GM10847 (cell line): ENCODE data around the gene SLC35E1.

Source experiments
- POLR2A ChIP-seq: IDR thresholded peaks from 2 replicates; pipeline ENCODE4 v1.6.1; 2011; ENCODE audit not compliant: insufficient read length; ENCODE audit errors: extremely low read depth

The SLC35E1 gene

DNA sequence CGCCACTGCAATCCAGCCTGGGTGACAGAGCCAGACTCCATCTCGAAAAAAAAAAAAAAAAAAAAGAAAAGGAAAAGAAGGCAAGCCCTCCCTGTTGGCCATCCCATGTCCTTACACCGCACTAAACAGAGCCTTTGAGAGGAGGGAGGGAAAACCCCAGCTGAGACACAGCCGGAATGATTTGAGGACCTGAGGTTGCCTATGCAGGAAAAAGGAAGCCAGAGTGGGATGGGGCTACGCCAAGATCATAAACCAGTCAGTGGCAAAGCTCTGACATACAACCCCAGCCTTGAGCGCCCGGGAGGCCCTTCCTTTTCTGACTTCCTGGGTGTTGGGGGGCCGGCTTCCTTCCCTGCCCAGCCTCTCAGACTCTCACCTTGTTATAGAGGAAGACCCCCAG is 17.4 kb downstream of the SLC35E1 start:
- no peak for TF ChIP-seq POLR2A

DNA sequence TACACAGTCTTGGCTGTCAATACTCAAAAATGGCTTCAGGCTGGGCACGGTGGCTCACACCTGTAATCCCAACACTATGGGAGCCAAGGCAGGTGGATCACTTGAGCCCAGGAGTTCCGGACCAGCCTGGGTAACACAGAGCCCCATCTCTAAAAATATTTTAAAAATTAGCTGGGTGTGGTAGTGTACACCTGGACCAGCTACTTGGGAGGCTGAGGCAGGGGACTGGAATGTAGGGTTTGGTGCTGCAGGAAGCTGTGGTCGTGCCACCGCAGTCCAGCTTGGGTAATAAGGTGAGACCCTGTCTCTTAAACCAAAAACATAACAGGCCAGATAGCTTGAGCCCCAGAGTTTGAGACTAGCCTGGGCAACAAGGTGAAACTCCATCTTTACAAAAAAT is 23.3 kb downstream of the SLC35E1 start:
- TF ChIP-seq POLR2A, result no peak

DNA sequence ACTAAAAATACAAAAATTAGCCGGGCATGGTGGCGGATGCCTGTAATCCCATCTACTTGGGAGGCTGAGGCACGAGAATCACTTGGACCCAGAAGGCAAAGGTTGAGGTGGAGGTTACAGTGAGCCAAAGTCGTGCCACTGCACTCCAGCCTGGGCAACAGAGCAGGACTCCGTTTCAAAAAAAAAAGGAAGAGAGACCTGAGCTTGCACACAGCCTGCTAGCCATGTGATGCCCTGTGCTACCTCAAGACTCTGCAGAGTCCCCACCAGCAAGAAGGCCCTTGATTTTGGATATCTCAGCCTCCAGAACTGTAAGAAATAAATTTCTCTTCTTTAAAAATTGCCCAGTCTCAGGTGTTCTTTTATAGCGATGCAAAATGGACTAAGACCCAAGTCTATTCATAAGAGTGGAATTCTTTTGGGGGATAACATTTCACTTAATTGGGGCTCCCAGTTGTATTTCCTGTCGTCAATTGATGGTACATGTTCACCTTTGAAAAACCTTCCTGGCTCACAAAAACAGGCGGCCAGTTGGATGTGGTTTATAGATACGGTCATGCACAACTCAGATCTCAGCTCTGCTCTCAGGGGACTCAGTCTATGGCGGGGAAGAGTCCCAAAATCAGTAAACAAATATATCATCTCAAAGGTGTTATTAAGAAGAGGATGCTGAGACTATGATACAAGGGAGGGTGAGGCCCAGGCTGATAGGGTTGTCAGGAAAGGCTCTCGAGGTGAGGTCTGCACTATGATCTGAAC is 27.6 kb downstream of the SLC35E1 start:
- no peak for TF ChIP-seq POLR2A

DNA sequence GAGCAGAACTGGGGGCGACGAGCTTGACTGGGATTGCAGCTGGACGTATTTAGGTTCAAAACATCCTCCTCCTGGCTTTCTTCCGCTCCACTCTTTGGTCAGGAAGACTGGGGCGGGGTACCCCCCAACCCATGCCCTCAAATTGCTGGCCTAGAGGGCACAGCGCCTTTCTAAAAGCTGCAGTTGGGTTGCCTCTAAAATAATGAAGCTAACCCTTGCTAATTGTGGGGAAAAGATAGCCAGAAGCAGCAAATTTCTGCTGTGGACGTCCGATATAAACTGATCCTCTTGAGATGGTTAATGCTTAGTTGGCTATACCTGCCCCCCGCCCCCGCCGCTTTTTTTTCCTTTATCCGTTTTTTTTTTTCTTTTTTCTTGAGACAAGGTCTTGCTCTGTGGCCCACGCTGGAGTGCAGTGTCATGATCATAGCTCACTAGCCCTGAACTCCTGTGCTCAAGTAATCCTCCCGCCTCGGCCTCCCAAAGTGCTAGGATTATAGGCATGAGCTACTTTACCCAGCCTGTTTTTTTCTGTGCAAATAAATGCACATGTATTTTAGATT is 29.2 kb downstream of the SLC35E1 start:
- no peak for TF ChIP-seq POLR2A

DNA sequence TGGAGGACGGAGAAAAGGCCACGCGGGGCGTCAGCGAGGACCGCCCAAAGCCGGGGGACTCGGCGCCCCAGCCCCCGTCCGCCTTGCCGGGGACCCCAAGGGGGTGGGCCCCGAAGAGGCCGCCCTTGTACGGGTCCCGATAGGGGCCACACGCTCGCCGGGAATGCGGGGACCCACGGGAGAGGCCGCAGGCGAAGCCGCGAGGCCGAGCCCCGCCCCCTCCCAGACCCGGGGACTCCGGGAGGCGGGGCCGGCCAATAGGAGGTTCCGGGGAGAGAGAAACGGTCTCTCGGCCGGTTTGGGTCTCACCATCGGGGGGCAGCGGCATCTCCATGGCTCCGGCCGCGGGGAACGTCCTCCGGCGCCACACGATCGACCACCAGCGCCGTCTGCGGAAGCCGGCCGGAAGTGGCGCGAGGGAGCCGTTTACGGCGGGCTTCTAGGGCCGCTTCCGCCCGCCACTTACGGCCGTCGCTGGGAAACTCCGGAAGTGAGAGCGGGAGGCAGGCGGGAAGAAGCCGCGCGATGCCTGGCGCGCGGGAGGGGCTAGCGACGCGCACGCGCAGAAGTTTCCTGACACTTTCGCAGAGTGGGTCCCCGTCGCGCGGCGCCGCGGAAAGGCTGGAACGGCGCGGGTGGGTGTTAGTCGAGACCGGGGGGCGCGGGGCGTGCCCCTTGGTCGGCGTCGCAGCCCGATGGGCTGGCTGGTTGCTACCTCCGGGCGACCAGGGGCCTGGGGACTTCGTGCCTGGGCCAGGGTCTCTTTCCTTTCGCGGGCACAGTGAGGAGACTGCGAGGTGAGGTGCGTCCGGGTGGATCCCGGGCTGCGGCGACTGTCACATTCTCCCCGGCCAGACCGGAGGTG is 29.9 kb downstream of the SLC35E1 start, which contains the start of gene CHERP:
CHERP (minus strand) TSS at position 393 of the 865 bp plus-strand sequence; CDS start at position 334, 59 bp downstream.
- peak; percentile 78 for TF ChIP-seq POLR2A

DNA sequence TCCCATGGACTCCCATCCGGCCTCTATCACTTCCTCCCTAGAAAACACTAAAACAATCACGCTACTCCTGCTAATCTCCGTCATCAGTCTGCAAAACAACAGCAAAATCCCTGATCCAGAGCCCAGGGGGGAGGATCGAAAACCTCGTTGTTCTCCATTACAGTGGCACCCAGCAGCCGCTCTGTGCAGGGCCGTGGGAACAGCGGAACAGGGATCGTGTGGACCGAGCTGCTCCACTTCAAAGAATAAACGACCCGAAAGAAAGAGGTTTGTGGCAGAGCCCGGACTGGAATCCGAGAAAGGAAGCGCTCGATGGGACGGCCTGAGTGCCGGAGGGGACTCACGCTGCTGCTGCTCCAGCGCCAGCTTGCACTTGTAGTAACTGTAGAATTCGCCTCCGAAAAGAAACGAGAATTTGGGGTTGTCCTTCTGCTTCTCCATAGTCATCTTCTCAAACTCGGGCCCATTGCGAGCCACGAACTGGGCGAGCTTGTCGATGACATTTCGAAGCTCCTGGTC is 30.6 kb downstream of the SLC35E1 start:
- no peak for TF ChIP-seq POLR2A

DNA sequence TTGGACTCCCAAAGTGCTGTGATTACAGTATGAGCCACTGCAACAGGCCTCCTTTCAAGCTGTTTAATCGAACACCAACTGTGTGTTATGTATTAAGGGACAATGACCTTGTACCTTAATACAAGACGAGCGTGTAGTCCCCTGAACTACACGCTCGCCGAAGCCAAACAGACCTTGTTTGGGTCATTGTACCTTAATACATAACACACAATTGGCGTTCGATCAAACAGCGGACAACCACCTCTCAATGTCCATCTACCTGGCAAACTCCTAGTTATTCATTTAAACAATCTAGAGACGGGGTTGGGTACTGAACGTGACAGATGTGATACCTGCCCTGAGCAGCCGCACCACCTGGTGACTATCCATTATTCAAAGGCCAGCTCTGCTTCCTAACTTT is 31.3 kb downstream of the SLC35E1 start:
- TF ChIP-seq POLR2A, result no peak

DNA sequence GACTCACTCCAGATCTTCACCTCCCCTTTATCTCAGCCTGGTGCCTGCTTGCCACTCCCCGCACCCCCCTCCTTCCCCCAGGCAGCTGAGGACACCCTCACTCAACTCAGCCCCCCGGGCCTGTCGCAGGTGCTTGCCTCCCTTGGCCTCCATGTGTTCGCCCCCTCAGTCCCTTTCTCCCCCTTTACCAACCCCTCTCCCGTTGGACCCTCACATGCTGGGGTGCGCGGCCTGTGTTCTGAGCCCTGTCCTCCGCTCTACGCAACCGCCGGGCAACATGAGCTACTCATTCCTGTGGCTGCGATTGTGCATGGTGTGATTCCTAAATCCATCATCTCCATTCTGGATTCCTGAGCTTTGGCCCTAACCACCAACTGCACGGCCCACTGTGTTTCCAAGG is 35.1 kb downstream of the SLC35E1 start:
- no peak for TF ChIP-seq POLR2A

DNA sequence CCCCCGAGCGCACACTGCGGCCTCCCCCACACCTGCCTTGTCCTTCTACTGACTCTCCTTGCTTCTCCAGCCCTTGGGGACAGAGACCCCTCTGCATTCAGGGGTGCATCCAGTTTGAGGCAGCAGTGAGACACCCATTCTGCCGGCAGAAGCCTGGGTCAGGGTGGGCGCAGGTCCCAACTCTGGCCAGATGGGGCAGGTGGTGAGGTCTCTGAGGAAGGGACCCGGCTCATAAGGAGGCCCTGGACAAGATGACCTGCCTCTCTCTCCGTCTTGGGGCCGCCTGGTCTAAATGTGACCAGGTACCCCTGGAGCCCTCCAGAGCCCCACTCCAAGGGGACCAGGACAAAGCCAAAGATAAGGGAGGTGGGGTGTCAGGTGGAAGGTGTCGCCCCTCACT is 36.1 kb downstream of the SLC35E1 start:
- TF ChIP-seq POLR2A, result no peak

DNA sequence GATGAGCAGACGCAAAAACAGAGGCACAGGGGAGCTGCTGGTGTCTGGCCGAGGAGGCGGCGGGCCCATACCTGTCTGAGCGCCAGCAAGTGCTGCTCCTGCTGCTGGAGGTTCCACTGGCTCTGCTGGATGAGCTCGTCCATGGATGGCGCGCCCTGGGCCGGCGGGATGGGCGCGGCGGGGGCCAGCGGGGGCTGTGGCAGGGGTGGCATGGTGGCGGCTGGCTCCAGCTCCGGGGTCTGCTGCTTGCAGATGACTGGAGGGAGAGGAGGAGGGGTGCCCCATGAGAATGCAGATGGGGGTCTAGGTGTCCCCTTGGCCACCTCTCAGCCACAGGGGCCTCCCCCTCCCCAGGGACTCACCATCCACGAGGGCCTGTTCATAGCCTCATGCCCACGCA is 36.8 kb downstream of the SLC35E1 start:
- TF ChIP-seq POLR2A, result no peak

DNA sequence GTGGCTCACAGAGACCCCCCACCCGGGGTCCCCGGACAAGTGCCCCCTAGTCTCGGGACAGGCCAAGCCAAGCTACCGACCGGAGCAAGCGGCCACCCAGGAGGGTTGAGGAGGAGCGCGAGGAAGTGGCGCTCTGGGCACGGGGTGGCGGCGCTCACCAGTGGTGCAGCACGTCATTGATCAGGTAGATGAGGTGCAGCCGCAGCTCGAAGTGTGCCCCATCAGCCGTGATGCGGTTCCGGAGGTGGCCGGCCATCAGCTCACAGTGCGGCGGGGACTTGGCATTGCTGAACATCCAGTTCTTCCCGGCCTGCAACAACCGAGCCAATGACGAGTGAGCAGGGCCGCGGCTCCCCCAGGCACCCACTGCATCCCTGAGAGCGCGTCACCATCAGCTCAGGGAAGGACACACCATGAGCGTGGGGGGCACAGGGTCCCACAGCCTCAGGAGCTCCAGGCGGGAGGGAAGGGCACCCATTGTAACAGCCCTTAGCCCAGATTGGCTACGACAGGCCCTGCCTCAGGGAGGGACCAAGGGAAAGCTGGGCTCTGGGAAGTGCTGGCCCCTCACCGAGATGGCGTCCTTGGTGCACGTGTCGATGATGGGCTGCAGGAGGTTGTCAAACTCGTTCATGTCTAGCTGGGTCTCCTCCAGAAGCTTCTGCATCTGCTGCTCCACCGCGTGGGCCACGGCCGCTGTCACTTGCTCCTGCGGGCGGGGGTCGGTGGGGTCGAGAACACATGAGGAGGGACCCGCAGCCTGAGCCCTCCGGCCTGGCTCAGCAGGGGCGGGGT is 39.6 kb downstream of the SLC35E1 start:
- TF ChIP-seq POLR2A, result no peak

DNA sequence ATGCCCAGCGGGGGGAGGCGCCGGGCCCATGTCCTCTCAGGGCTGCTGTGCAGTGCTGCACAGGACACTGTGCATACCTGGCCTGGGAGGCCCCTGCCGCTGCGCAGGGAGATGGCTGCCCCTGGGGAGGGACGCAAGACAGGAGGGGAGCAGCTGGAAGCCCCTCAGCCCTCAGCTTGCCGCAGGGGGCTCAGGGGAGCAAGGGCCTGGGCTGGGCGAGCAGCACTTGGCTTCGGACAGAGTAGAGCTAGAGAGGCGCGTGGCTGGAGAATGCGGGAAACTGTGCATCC is 40.9 kb downstream of the SLC35E1 start:
- TF ChIP-seq POLR2A, result no peak

DNA sequence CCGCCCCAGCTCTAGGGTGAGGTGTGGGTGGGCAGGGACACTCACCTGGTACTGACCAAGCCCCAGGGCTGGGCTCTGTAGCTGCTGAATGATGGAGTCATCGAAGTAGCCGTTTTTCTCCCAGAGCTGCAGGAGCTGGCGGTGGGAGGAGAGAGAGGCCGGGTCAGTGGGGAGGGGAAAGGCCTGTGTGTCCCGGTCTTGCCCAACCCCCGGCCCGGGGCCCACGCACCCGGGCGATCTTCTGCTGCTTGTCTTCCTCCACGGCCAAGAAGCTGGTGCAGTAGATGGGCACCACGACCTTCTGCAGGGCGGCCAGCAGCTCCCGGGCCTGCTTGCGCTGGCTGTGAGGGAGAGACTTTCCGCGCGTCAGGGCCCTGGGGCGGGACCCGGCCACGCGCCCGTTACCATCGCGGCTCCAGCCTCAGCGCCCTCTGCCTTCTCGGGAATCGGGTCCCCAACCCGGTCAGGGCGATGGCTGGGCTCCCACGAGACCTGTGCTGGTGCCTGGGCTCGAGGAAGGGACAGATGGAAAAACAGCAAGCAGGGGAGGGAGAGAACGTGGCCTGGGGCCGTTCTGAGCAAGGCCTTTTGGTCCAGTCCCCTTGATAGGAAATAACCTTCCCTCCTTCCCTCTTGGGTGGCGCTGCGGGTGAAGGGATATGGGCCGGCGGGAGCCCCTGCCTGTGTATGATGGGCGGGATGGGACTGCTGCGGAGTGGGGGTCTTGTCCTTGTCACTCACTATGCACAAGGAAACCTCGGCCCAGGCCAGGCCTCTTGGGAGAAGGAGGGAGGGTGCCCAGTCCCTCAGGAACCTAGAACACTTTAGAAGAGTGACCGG is 41.5 kb downstream of the SLC35E1 start:
- TF ChIP-seq POLR2A, result no peak

DNA sequence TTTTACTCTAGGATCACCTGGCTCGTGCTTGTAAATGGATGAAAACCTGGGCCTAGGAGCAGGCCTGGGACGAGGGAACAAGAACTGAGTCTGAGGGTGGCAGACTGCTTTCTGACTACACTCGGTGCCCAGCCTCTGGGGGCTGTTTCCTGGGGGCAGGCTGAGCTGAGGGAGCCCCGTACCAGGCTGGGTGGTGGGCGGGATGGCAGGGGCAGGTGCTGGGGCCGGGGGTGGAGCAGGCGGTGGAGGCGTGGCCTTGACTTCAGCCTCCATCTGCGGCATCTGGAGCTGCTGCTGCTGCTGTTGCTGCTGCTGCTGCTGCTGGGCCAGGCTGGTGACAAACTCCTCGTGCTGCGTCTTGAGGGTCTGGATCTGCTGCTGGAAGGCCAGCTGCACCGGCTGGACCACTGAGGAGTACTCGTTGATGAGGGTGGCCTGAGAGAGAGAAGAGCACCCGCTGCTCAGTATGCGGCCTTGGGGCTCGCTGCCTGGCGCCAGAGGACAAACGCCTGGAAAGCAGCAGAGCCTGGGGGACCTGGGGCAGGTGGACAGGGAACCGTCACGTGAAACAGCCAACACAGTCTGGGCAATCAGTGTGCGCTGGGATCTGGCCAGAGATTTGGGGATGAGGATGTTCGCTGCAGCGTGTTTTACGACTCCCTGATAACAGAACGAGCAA is 42.6 kb downstream of the SLC35E1 start:
- TF ChIP-seq POLR2A, result no peak

DNA sequence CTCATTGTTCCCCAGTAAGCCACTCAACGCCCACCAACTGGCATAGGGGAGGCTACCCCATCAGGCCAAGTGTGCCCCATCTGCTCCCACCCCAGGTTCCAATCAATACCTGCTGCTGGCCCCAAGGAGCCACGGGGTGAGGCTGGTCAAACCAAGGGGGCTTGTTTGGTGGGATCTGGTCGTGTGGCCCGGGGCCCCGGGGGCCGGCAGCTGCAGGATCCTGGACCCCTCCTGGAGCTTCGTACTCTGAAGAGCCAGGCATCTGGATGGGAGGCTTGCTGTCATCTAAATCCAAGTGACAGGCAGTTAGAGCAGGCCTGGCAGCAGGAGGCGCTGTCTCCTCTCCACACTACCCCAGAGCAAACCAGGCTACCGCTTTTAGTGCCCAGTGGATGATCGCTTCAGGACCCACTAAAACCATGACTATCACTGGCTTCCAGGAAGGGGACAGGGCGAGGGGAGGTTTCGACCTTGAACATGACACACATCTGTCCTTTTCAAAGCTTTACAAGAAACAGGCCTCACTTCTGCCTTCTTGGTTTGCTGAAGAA is 44.2 kb downstream of the SLC35E1 start:
- TF ChIP-seq POLR2A, result no peak
